HG03045 (cell line): ENCODE results near the gene KCNE4.

Experiments used
- ATAC-seq: cut with Tn5 transposase; IDR thresholded peaks from one replicate; pipeline ENCODE4 v1.9.1; 2021; ENCODE audit warnings: mild to moderate bottlenecking, moderate library complexity; ENCODE audit not compliant: unreplicated experiment

KCNE4 gene, protein sequence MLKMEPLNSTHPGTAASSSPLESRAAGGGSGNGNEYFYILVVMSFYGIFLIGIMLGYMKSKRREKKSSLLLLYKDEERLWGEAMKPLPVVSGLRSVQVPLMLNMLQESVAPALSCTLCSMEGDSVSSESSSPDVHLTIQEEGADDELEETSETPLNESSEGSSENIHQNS

DNA sequence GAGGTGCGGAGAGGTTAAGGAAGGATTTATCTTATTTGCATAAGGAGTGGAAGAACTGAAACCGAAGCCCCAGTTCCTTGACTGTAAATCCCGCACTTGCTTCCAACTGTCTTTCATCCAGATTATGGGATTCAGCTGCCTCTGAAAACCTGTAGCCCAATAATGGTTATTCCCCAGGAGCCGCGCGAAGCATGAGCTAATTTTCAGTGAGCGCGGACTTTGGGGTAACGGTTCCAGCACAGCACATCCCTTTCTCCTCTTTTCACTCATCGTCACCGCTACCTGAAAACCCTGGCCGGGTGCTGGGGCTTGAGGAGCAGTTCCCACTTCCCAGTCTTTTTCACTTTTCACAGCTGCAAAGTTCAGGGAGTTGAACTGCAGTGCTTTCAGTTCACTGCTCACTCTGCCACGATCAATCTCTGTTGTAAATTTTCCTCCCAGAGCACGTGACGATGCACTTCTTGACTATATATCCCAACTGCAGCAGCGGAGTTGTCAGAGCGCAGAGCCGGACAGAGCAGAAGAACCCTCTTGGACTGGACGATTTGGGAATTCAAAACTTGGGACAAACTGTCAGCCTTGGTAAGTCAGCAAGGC, at the start of gene KCNE4:
KCNE4 (plus strand) TSS at position 498 of the 597 bp plus-strand sequence. CDS start 641 bp downstream, outside the sequence.
- no peak for ATAC-seq

DNA sequence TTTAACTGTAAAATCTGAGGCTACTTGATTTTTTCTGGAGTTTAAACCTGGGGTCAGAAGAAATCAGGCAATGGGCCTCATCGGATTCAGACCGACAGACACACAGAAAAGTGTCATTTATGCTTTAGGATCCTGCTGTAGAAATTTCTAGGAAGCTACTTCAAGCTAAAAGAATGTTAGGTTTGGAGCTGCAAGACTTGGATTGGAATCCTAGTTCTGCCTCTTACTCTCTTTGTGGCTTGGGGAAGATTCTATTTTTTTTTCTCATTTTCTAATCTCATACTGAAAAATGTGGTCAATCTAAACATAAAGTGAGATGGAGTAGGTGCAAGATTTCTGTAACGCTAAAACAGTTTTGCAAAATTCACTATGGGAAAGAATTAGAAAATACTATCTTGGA, 48.8 kb upstream of the KCNE4 start:
- ATAC-seq, result no peak

DNA sequence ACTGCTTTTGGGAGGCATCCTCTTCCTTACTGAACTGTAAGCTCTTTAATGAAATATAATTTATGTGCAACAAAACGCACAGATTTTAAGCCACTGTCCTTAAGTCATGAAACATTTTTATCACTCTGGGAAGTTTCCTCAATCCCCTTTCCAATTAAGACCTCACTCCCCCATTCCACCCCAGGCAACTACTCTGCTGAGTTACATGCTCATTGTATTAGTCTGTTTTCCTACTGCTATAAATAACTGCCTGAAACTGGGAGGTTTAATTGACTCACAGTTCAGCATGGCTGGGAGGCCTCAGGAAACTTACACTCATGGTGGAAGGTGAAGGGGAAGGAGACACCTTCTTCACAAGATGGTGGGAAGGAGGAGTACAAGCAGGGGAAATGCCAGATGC, 46.5 kb upstream of the KCNE4 start:
- ATAC-seq, result no peak

DNA sequence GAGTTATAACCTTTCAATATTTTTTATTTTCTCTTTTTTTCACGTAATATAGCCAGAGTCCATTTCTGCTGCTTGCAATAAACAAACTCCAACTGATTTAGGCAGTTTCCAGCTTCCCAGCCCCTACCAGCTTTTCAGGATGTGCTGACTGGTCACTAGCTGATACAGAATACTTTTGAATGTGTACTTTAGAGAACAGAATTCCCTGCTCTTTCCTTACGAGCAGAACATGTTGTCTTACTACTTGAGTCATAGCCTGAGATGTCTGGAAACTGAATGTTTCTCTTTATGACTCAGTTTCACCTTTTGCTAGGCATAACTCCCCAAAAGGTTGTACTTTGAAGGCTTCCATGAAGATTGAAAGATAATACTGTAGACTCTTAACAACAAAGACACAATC, 44.5 kb upstream of the KCNE4 start:
- ATAC-seq, result no peak

DNA sequence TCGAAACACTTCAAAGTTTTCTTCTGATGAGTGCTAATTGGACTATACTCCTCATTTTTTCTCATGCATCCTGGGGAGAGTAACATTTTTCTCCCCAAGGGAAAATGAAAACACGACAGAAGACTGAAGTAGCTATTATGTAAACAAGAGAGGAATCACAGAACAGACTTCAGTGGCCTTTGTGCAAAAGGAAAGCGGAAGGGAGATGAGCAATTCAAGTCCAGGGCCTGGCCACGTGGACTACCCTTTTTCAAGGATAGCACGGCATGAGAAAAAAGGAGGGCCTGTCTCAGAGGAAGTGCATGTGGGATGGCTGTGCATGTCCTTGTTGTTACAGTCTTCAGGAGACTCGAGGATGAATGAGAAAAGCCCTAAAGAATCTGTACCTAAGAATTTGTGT, 43.8 kb upstream of the KCNE4 start:
- ATAC-seq, result no peak

DNA sequence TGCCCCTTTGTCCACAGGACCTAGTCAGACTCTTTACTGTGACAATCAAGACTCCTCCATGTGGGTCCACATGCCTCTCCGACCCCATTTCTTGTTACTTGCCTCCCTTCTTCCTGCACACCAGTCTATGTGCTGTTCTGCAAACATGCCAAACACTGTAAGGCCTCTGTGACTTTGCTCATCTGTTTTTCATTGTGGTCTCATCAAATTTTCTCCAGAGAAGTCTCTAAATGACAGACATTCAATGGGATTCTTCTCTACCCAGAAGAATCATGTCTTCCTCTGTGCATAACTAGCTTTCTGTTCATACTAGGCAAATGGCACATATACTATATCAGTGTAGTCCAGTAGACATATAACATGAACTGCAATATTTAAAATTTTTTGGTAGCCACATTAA, 43.0 kb upstream of the KCNE4 start:
- no peak for ATAC-seq

DNA sequence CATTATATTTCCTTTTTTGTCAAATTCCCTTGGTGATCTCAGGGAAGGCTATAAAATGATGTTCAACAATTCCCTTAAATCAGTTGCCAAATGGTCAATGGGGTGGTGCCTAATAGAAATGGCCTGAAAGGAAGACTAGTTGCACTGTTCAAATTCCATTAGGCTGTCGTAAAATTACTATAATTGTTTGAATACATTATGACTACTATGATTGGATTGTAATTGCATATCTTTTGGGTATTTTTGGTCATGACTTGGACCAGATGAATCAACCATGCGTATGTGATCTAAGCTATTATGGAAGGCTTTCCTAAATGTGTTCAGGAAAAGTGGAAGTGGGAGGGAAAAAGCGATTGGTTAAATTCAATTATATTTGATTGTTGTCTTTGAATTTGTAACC, 41.3 kb upstream of the KCNE4 start:
- ATAC-seq, result no peak

DNA sequence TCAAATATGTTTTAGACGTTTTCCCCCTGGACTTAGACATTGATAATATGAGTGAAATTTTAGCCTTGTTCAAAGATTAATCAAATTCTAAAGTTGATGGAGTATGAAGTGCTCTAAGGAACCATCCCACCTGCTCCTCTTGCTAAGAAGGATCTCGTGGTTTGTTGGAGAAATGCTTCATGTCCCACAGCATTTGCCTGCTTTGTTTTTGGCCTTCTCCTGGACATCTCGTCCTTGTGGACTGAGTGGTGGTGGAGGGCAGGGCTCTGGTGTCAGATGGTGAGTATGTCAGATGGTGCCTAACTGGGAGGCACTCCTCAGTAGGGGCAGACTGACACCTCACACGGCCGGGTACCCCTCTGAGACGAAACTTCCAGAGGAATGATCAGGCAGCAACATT, 39.7 kb upstream of the KCNE4 start:
- ATAC-seq, result no peak

DNA sequence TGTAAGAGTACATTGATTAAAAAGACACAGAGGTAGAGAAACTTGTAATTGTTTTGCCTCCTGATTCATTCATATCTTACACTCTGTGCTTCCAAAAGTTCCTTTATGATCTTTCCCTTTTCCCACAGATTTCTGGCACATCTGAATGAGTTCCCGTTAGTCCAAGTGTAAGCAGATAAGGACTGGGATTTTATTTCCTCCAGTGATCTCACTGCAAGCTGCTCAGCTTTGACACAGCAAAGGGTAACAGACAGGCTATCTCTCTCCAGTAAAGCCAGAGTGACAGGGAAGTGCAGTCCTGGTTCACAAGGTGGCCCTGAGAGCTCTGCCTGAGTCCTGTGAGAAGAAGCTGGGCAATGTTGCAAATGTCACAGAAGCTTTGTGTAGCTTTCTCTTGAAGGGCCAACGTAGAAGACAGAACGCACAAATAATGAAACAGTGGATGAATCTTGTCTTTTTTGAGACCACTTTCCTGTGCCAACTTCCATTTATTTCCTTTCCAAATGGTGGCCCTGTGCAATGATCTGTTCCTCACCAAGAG, 32.5 kb upstream of the KCNE4 start:
- no peak for ATAC-seq

DNA sequence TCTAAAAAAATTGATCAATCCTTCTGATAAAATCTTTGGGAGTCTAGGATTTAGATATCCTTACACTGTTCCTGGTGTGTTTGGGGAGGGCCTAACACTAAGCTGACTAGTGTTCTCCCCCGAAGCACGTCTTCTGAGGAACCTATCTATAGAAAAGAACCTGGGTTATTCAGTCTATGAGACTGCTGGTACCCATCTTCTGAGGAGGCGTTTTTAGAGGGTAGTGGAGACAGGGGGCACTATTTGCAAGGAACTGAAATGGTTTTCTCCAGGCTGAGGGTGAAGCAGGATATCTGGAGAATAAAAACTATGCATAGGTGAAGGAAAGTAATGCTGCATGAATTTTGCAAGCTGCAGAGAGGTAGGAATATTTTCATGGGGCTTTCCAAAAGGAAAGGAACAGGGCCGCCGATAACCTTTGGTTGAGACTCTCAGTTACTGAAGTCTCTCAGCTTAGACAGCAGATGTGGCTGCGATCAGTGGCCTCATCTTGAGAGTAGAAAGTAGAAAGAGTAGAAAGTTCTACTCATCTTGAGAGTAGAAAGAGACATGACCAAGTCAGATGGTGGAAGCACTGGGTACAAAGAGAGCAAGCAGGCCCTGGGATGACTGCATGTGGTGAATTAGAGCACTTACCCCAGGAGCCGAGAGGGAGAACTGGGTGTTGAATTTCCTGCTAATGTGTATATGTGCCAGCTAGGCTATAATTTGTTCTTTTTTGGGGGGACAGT, 31.8 kb upstream of the KCNE4 start:
- ATAC-seq, result no peak

DNA sequence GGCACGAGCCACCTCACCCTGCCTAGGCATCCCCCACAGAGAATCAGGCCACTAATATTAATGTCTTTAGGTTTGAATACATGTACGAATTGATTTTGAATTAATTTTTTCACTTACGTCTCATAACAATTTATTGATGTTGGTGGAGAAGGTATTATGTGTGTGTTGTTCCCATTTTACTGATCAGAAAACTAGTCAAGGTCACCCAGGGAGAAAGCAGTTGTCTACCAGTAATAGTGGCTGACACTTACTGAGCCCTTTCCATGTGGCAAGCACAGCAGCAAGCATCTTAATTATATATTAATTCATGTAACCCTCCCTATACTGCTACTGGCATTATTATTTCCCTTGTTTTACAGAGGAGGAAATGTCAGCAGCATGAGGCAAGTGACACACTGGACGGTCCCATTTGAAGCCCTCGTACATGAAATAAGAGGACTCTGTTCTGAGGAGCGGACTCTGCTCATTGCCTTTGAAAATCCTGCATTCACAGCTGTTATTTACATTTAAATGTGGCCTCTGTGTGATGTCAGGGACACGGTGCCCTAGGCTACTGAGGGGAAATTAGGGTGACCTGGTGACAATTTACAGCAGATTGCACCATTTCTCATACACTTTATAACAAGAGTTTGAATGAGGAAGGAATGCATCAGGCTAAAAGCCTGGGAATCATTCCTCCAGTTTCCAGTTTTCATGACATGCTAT, 30.9 kb upstream of the KCNE4 start:
- no peak for ATAC-seq

DNA sequence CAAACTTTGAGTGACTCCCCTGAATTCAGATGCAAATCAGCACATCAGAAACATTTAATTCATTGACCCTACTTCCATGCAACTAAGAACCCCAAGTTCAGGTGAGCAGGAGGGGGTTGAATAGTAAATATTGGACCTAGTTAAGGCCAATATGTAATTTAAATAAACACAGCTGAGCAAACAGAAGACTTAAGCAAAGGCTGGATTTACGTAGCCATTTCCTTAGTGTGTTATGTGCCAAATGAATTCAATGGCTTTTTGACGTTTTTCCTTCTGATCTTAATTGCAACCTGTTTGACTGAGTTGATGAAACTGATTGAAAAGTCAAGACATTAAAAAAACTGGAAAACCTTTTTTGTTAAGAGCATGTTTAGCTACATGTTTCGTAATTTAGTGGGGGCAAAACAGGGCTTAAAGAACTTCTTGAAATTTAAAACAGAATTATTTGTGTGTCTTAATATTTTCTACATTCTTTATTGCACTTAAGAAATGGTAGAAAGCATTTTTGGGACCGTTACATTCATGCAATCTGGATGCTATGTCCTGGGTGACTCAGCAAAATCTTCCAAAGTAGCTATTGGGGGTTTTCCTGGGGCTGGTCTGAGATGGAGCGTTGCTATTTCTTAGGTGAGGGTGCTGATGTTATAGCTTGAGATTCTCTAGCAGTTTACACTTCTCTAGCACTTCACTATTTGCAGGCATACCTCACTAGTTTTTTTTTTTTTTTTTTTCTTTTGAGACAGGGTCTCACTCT, 25.5 kb upstream of the KCNE4 start:
- no peak for ATAC-seq

DNA sequence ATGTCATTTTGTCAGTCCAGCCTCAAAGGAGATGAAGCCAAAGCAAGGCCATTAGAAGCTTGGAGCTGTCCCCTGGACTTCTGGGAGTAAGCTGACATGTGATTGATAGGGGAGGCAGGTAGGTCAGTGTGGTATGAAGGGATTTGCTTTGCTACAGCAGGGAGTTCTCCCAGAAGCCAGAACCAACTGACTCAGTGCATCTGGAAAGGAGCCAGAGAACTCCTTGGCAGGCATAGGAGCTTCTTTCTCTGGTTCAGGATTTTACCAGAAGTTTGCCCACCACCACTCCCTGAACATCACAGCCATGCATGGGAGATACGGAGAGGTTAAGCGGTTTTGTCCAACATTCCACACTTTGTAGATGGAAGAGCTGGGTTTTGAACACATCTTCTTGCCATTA, 24.5 kb upstream of the KCNE4 start:
- no peak for ATAC-seq

DNA sequence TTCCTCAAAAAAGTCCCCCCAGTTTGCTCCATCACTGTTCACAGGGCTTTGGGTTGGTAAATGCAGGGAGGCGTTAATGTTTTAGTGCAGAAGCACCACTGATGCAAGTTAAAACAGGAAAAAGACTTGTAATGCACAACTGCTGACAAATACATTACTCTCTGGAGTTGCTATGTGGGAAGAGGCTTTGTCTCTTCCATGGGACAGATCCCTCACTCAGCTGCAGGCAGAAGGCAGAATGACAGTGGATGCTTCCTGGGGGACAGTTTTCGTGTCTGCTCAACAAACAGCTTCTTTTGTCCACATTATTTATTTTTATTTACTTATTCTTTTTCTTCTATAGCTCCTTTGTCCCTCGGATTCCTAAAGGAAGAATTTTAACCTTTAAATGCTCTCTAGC, 22.7 kb upstream of the KCNE4 start:
- no peak for ATAC-seq

DNA sequence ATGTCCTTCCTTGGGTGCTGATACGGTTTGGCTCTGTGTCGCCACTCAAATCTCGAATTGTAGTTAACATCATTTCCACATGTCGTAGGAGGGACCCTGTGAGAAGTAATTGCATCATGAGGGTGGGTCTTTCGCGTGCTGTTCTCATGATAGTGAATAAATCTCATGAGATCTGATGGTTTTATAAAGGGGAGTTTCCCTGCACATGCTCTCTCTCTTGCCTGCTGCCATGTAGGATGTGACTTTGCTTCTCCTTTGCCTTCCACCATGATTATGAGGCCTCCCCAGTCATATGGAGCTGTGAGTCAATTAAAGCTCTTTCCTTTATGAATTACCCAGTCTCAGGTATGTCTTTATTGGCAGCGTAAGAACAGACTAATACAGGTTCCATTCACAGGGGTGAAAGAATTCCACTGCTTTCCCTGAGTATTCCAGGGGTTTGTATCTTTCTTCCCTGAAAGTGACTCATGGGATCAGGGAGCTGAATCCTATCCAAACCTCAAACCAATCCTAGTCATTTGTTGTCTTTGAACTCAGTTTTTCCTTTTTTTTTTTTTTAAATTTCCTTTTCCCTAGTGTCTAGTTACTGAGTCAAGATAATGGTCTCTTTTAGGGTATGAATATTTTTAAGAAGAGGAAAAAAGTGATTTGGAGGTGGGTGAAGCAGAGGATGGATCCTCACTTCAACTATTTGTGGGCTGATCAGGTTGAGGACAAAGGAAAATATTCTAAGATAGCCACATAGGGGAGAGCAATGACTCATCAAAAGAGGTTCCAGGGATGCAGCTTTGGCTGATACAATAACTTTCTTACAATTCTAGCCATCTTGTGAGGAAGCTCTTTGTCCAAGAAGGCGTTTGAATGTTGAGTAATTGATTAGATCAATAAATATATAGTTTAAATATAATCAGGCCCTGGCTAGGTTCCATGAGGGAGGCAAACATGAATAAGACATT, 19.5 kb upstream of the KCNE4 start:
- no peak for ATAC-seq

DNA sequence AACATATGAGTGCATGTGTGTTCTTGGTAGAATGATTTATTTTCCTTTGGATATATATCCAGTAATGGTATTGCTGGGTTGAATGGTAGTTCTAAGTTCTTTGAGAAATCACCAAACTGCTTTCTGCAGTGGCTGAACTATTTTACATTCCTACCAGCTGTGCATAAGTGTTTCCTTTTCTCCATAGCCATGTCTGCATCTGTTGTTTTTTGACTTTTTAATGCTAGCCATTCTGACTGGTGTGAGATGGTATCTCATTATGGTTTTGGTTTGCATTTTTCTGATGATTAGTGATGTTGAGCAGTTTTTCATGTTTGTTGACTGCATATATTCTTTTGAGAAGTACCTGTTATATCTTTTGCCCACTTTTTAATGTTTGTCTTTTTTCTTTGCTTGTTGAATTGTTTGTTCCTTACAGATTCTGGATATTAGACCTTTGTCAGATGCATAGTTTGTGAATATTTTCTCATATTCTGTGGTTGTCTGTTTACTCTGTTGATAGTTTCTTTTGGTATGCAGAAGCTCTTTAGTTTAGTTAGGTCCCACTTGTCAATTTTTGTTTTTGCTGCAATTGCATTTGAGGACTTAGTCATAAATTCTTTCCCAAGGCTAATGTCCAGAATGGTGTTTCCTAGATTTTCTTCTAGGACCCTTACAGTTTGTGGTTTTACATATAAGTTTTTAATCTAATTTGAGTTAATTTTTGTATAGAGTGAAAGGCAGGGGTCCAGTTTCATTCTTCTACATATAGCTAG, 17.6 kb upstream of the KCNE4 start:
- no peak for ATAC-seq

DNA sequence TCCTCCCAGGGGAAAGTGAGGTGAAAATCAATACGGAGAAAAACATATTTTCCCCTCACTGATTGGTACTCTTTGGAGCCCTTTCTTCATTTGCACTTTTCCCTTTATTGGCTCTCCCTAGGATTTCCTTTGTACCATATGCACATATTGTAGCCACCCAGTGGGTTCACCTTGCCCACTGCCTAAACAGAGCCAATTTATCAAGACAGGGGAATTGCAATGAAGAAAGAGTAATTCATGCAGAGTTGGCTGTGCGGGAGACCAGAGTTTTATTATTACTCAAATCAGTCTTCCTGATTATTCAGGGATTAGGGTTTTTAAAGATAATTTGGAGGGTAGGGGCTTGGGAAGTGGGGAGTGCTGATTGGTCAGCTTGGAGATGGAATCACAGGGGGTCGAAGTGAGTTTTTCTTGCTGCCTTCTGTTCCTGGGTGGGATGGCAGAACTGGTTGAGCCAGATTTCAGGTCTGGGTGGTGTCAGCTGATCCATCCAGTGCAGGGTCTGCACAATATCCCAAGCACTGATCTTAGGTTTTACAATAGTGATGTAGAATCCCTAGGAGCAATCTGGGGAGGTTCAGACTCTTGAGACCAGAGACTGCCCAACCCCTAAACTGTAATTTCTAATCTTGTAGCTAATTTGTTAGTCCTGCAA, 15.1 kb upstream of the KCNE4 start:
- no peak for ATAC-seq

DNA sequence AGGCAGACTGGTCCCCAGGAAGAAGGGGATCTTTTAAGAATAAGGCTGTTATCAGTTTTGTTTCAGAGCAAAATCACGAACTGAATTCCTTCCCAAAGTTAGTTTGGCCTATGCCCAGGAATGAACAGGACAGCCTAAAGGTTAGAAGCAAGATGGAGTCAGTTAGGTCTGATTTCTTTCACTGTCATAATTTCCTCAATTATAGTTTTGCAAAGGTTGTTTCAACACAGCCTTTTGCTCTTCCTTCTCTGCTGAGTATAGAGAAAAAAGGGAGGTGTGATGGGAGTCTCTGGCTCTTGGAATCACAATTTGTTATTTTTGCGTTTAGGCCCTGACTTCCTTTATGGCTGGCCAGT, 14.6 kb upstream of the KCNE4 start:
- no peak for ATAC-seq

DNA sequence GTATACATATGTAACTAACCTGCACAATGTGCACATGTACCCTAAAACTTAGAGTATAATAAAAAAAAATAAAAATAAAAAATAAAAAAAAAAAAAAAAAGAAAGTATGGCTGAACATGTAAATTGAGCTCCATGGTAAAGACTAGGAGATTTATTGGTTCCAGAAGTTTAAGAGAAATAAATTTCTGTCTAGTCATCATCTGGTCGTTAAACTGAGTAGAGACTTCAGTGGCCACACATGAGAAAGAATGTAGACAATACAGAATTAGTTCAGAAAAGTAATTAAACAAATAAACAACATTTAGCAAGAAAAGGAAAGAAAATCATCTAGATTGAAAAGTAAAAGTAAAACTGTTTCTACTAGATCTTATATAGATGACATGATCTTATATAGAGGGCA, 12.4 kb upstream of the KCNE4 start:
- ATAC-seq, result no peak
